Left ventricle myocardium inferior (tissue), 1 donor: Measurements from ENCODE around the gene RERE. TPM values are rescaled to one million over a fixed set of nuclear protein-coding genes. Genes with fewer than 3 reads are reported as not detected.

ENCODE experiments used
- DNase-seq: peaks from one replicate; pipeline ENCODE4 v3.0.0-alpha.2; 2020
- H3K27ac ChIP-seq: fragments of 200-600 bp; replicated peaks from 2 replicates; pipeline ENCODE4 v1.8.0; 2021
- H3K27me3 ChIP-seq: fragments of 200-600 bp; 2 replicates; pipeline ENCODE4 v1.8.0; 2021; ENCODE audit warnings: low read depth
- H3K36me3 ChIP-seq: fragments of 200-600 bp; 2 replicates; pipeline ENCODE4 v1.8.0; 2021
- H3K4me1 ChIP-seq: fragments of 200-600 bp; 2 replicates; pipeline ENCODE4 v1.8.0; 2021
- H3K4me3 ChIP-seq: fragments of 200-600 bp; 2 replicates; pipeline ENCODE4 v1.8.0; 2021; ENCODE audit warnings: mild to moderate bottlenecking, moderate library complexity
- H3K9me3 ChIP-seq: fragments of 200-600 bp; replicated peaks from 2 replicates; pipeline ENCODE4 v1.8.0; 2021
- intact Hi-C: fragments of 100-400 bp; cut with micrococcal nuclease; formaldehyde crosslinking; loops from one replicate; pipeline ENCODE4 v1.11.0; 2022
- total RNA-seq: library from RNA; stranded (reverse); fragmentation: NEBNext Ultra II Directional; extraction: Animal tissue kit (Norgen Biotek cat#: 25700); gene quantifications from one replicate; pipeline ENCODE4 v1.2.1, GENCODE V29; 2021
- TF ChIP-seq, protein P1 (sequence below): fragments of 200-600 bp; IDR thresholded peaks from 2 replicates; pipeline ENCODE4 v1.8.0; 2021; ENCODE audit warnings: antibody characterized with exemption, mild to moderate bottlenecking, borderline replicate concordance
- donor health status: DM: no; HTN: yes; CAD: no; lungs with severe emphysema.

The RERE gene
- total RNA-seq, 1 donor from 2014 or later, result 141 TPM

- TF ChIP-seq, protein P1, sequence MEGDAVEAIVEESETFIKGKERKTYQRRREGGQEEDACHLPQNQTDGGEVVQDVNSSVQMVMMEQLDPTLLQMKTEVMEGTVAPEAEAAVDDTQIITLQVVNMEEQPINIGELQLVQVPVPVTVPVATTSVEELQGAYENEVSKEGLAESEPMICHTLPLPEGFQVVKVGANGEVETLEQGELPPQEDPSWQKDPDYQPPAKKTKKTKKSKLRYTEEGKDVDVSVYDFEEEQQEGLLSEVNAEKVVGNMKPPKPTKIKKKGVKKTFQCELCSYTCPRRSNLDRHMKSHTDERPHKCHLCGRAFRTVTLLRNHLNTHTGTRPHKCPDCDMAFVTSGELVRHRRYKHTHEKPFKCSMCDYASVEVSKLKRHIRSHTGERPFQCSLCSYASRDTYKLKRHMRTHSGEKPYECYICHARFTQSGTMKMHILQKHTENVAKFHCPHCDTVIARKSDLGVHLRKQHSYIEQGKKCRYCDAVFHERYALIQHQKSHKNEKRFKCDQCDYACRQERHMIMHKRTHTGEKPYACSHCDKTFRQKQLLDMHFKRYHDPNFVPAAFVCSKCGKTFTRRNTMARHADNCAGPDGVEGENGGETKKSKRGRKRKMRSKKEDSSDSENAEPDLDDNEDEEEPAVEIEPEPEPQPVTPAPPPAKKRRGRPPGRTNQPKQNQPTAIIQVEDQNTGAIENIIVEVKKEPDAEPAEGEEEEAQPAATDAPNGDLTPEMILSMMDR, result no peak
- intact Hi-C loops, result no loop called here
- H3K4me3 ChIP-seq, result no peak overlapping the region
- H3K27ac ChIP-seq, result no peak overlapping the region
- peaks cover 5% of the 10 kb centered on the region for H3K36me3 ChIP-seq
- DNase-seq, result no peak
- no peaks in the 10 kb centered on the region for H3K9me3 ChIP-seq
- peaks cover 8% of the 10 kb centered on the region for H3K4me1 ChIP-seq
- no peaks in the 10 kb centered on the region for H3K27me3 ChIP-seq
These were observed 277.0 kb downstream of the RERE start for GRCh38 chr1:8540261-8540941.

- no peak for DNase-seq
- H3K4me3 ChIP-seq, result no peak overlapping the region
- no peak overlapping the region for H3K27ac ChIP-seq
- H3K36me3 ChIP-seq, result peaks cover 5% of the 10 kb centered on the region
- intact Hi-C loops, result no loop called here
- TF ChIP-seq, protein P1, result no peak
- peaks cover 8% of the 10 kb centered on the region for H3K4me1 ChIP-seq
- no peaks in the 10 kb centered on the region for H3K27me3 ChIP-seq
- H3K9me3 ChIP-seq, result no peaks in the 10 kb centered on the region
These were observed 277.8 kb downstream of the RERE start for GRCh38 chr1:8539683-8540082.

GRCh38 chr1:8538502-8538901 is 278.9 kb downstream of the RERE start:
- H3K27ac ChIP-seq, result no peak overlapping the region
- H3K36me3 ChIP-seq, result peaks cover 5% of the 10 kb centered on the region
- H3K4me3 ChIP-seq, result no peak overlapping the region
- TF ChIP-seq, protein P1, result no peak
- H3K27me3 ChIP-seq, result no peaks in the 10 kb centered on the region
- intact Hi-C loops, result no loop called here
- H3K9me3 ChIP-seq, result no peaks in the 10 kb centered on the region
- DNase-seq, result no peak
- peaks cover 8% of the 10 kb centered on the region for H3K4me1 ChIP-seq

DNA sequence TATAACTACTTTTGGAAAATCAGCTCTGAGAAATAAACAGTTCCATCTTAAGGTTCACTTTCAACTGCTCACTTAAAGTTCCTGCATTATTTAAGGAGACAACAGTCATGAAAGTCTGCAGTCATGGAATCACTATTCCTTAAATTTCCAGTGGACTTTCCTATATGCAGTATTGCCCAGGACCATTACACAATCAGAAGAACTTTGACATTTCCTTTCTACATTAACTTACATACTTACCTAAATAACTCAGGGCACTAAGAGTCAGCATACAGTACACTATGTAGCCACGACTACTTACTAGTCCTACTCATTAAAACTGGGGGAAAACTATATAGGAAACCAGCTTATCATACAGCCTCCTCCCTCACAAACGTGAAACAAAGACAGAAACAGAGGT is 279.4 kb downstream of the RERE start:
- Histone ChIP-seq H3K27me3 (no peaks in the 10 kb centered on the region), H3K36me3 (peaks cover 5% of the 10 kb centered on the region), H3K4me1 (peaks cover 8% of the 10 kb centered on the region), H3K9me3 (no peaks in the 10 kb centered on the region), H3K27ac (no peak overlapping the region), H3K4me3 (no peak overlapping the region)
- DNase-seq, result no peak
- TF ChIP-seq, protein P1, result no peak
- intact Hi-C loops, result no loop called here

DNA sequence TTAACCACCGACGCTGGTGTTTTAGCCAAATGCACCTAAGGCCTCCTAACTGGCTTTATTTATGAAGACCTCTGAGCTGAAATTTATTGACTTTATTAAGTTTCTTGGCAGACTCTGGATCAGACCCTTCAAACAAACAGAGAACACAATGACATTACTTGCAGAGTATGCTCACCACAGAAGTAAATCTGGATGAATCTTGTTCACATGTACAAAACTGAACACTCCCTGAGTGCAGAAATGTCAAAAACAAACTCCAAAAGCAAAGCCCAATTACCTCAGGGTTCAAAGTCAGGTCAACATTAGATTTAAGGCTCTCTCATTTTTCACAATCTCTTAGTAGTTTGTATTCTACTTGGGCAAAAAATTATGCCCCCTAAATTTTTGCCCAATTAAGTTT is 280.9 kb downstream of the RERE start:
- Histone ChIP-seq H3K27me3 (no peaks in the 10 kb centered on the region), H3K27ac (no peak overlapping the region), H3K9me3 (no peaks in the 10 kb centered on the region), H3K4me1 (no peaks in the 10 kb centered on the region), H3K4me3 (no peak overlapping the region), H3K36me3 (peaks cover 5% of the 10 kb centered on the region)
- intact Hi-C loops, result no loop called here
- TF ChIP-seq, protein P1, result no peak
- no peak for DNase-seq

DNA sequence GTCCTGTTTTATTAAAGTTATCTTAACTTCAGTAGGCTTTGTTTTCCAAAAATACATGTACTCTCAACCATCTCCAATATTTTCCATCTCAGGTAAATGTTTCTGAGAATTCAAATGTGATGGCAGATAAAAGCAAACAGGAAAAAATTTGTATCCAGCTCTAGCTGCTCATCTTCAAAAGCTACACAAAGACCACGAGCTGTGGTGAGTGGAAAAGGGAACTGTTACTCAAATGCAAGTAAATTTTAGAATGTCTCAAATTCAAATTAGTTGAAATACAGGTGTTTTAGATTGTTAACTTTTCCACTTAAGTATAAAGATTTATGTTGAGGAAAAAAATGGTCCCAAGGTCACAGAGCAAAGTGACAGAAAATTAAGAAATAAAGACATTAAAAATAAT is 283.5 kb downstream of the RERE start:
- TF ChIP-seq, protein P1, result no peak
- Histone ChIP-seq H3K27ac (no peak overlapping the region), H3K9me3 (no peaks in the 10 kb centered on the region), H3K4me1 (no peaks in the 10 kb centered on the region), H3K4me3 (no peak overlapping the region), H3K27me3 (no peaks in the 10 kb centered on the region), H3K36me3 (no peaks in the 10 kb centered on the region)
- intact Hi-C loops, result no loop called here
- DNase-seq, result no peak
